OCI-LY1 (cell line): Measurements from ENCODE around the gene RGS9.

Source experiments
- H2AFZ ChIP-seq: fragments of 200-600 bp; sonication (generic), shearing (Covaris generic); 2 replicates; pipeline ENCODE4 v1.6.0; 2014; ENCODE audit warnings: antibody characterized with exemption, mild to moderate bottlenecking, low read length
- H3F3A ChIP-seq: fragments of 200-600 bp; sonication (generic), shearing (Covaris generic); 2 replicates; pipeline ENCODE4 v1.6.0; 2014; ENCODE audit warnings: mild to moderate bottlenecking, antibody characterized with exemption, low read length, moderate library complexity; ENCODE audit not compliant: insufficient read depth
- H3K27ac ChIP-seq: fragments of 200-600 bp; sonication (generic); 2 replicates; pipeline ENCODE4 v1.5.1; 2014; ENCODE audit warnings: low read length, mixed run types, mild to moderate bottlenecking, low read depth; ENCODE audit not compliant: poor library complexity, severe bottlenecking
- H3K27me3 ChIP-seq: fragments of 200-600 bp; sonication (generic); 2 replicates; pipeline ENCODE4 v1.6.0; 2014; ENCODE audit warnings: antibody characterized with exemption, mild to moderate bottlenecking, low read length, moderate library complexity; ENCODE audit not compliant: insufficient read depth
- H3K36me3 ChIP-seq: fragments of 200-600 bp; sonication (generic); 2 replicates; pipeline ENCODE4 v1.6.1; 2014; ENCODE audit warnings: mild to moderate bottlenecking, antibody characterized with exemption, low read length, moderate library complexity, mixed read lengths; ENCODE audit not compliant: insufficient read depth
- H3K4me1 ChIP-seq: fragments of 200-600 bp; sonication (generic); 2 replicates; pipeline ENCODE4 v1.5.1; 2014; ENCODE audit warnings: mild to moderate bottlenecking, low read length, moderate library complexity; ENCODE audit not compliant: insufficient read depth, severe bottlenecking
- H3K4me2 ChIP-seq: fragments of 200-600 bp; sonication (generic), shearing (Covaris generic); 2 replicates; pipeline ENCODE4 v1.6.1; 2014; ENCODE audit warnings: low read length
- H3K4me3 ChIP-seq: fragments of 200-600 bp; sonication (generic); 2 replicates; pipeline ENCODE4 v1.5.1; 2014; ENCODE audit warnings: low read length, low read depth, mild to moderate bottlenecking, mixed read lengths; ENCODE audit not compliant: poor library complexity, severe bottlenecking
- H3K79me2 ChIP-seq: fragments of 200-600 bp; shearing (Covaris generic); 2 replicates; pipeline ENCODE4 v1.6.1; 2016; ENCODE audit warnings: mixed run types, low read length, mixed read lengths; ENCODE audit not compliant: insufficient read depth
- H3K9ac ChIP-seq: fragments of 200-600 bp; sonication (generic), shearing (Covaris generic); 2 replicates; pipeline ENCODE4 v1.6.1; 2014; ENCODE audit warnings: mild to moderate bottlenecking, low read length, mixed read lengths
- H3K9me2 ChIP-seq: fragments of 200-600 bp; sonication (generic), shearing (Covaris generic); 2 replicates; pipeline ENCODE4 v1.6.1; 2014; ENCODE audit warnings: low read depth, mild to moderate bottlenecking, low read length, mixed read lengths
- H3K9me3 ChIP-seq: fragments of 200-600 bp; shearing (Covaris generic); 2 replicates; pipeline ENCODE4 v1.6.1; 2014; ENCODE audit warnings: low read length, mixed read lengths
- H4K20me1 ChIP-seq: fragments of 200-600 bp; sonication (generic), shearing (Covaris generic); 2 replicates; pipeline ENCODE4 v1.6.0; 2016; ENCODE audit warnings: mild to moderate bottlenecking, low read length; ENCODE audit not compliant: insufficient read depth
- EZH2 ChIP-seq: fragments of 200-600 bp; sonication (generic), shearing (Covaris generic); IDR thresholded peaks from 2 replicates; pipeline ENCODE4 v1.8.0; 2017; ENCODE audit warnings: borderline replicate concordance, mixed run types, mild to moderate bottlenecking, antibody characterized with exemption, low read length, moderate library complexity, mixed read lengths
- TF ChIP-seq, protein P1 (sequence below): fragments of 200-600 bp; sonication (generic), shearing (Covaris generic); IDR thresholded peaks from 2 replicates; pipeline ENCODE4 v1.5.1; 2017; ENCODE audit warnings: mild to moderate bottlenecking, antibody characterized with exemption, low read length, moderate library complexity, mixed read lengths

Gene RGS9

DNA sequence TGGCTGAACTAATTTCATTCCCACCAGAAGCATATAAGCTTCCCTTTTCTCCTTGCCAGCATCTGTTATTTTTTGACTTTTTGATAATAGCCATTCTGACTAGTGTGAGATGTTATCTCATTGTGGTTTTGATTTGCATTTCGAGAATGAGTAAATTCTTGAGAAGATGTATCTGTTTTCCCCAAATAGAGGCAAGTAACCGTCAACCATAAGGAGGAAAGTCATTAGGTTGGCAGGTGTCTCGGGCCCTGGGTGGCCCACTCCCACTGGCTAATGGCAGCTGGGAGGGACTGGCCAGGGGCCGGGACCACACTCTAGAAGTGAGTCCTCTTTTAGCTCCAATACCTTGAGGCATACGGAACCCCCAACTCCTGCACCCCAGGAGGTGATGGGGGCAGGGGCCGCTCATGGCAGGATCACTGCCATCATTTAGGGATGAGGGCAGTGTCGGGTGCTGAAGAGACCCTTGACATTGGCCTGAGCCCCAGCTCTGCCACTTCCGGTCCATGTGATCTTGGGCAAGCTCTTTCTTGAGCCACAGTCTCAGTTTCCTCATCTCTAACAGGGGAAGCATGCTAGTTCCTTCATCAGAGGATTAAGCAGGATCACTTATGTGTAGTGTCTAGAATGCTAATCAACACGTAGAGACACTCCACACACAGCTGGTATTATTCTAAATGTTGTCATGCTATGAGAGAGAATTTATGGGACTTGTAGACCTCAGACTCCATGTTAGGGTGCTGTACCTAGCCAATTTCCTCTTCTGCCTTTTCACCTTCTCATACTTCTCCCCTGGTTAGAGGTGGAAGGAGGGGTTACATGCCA lies 44.3 kb downstream of the RGS9 start:
- Histone ChIP-seq H3K4me3 (no peak overlapping the region), H3K9me2 (no peaks in the 10 kb centered on the region), H4K20me1 (no peaks in the 10 kb centered on the region), H3K9me3 (no peaks in the 10 kb centered on the region), H3F3A (no peaks in the 10 kb centered on the region), H3K27me3 (peaks cover 15% of the 10 kb centered on the region), H3K79me2 (no peaks in the 10 kb centered on the region), H3K36me3 (no peaks in the 10 kb centered on the region), H3K9ac (no peak overlapping the region), H3K4me2 (no peak overlapping the region), H2AFZ (no peak overlapping the region), H3K27ac (no peak overlapping the region), H3K4me1 (peaks cover 20% of the 10 kb centered on the region)
- TF ChIP-seq, protein P1, sequence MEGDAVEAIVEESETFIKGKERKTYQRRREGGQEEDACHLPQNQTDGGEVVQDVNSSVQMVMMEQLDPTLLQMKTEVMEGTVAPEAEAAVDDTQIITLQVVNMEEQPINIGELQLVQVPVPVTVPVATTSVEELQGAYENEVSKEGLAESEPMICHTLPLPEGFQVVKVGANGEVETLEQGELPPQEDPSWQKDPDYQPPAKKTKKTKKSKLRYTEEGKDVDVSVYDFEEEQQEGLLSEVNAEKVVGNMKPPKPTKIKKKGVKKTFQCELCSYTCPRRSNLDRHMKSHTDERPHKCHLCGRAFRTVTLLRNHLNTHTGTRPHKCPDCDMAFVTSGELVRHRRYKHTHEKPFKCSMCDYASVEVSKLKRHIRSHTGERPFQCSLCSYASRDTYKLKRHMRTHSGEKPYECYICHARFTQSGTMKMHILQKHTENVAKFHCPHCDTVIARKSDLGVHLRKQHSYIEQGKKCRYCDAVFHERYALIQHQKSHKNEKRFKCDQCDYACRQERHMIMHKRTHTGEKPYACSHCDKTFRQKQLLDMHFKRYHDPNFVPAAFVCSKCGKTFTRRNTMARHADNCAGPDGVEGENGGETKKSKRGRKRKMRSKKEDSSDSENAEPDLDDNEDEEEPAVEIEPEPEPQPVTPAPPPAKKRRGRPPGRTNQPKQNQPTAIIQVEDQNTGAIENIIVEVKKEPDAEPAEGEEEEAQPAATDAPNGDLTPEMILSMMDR: no peak
- TF ChIP-seq EZH2: no peak

- Histone ChIP-seq H4K20me1 (no peaks in the 10 kb centered on the region), H2AFZ (no peak overlapping the region), H3K4me3 (no peak overlapping the region), H3K9me2 (no peaks in the 10 kb centered on the region), H3K27ac (no peak overlapping the region), H3K36me3 (no peaks in the 10 kb centered on the region), H3F3A (no peaks in the 10 kb centered on the region), H3K27me3 (peaks cover 15% of the 10 kb centered on the region), H3K4me2 (no peak overlapping the region; the same call in 1 of the 2 replicates), H3K79me2 (no peaks in the 10 kb centered on the region), H3K4me1 (peaks cover 20% of the 10 kb centered on the region), H3K9ac (no peak overlapping the region), H3K9me3 (no peaks in the 10 kb centered on the region)
- TF ChIP-seq, protein P1: no peak
- TF ChIP-seq EZH2: no peak
These were observed 45.1 kb downstream of the RGS9 start for GRCh38 chr17:65182233-65182632.

GRCh38 chr17:65183736-65184135 lies 46.6 kb downstream of the RGS9 start:
- H2AFZ ChIP-seq: no peak overlapping the region
- no peaks in the 10 kb centered on the region for H3K9me3 ChIP-seq
- no peaks in the 10 kb centered on the region for H3K9me2 ChIP-seq
- no peaks in the 10 kb centered on the region for H3K36me3 ChIP-seq
- no peak overlapping the region for H3K27ac ChIP-seq
- H3K4me3 ChIP-seq: no peak overlapping the region
- H4K20me1 ChIP-seq: no peaks in the 10 kb centered on the region
- no peak overlapping the region for H3K9ac ChIP-seq
- H3K27me3 ChIP-seq: peaks cover 20% of the 10 kb centered on the region
- H3K4me2 ChIP-seq: no peak overlapping the region
- no peak for TF ChIP-seq EZH2
- TF ChIP-seq, protein P1: no peak
- H3K4me1 ChIP-seq: peaks cover 20% of the 10 kb centered on the region
- no peaks in the 10 kb centered on the region for H3F3A ChIP-seq
- H3K79me2 ChIP-seq: no peaks in the 10 kb centered on the region
